Glutamatergic neuron (in vitro differentiated cells): Measurements from ENCODE around the gene SLCO2B1. TPM values are rescaled to one million over a fixed set of nuclear protein-coding genes. Genes with fewer than 3 reads are reported as not detected.
A peak's percentile ranks its signal among the peaks of the same experiment; 100 is the strongest.

Experiments used
- DNase-seq: peaks from one replicate; pipeline ENCODE4 v3.0.0; 2022
- H3K27ac Mint-ChIP-seq: one replicate; pipeline ENCODE4 v1.8.0; 2020; ENCODE audit warnings: mild to moderate bottlenecking, mixed read lengths, inconsistent platforms; ENCODE audit not compliant: unreplicated experiment
- H3K27me3 Mint-ChIP-seq: one replicate; pipeline ENCODE4 v1.8.0; 2020; ENCODE audit warnings: mild to moderate bottlenecking, moderate library complexity, mixed read lengths, inconsistent platforms; ENCODE audit not compliant: unreplicated experiment
- H3K36me3 Mint-ChIP-seq: one replicate; pipeline ENCODE4 v1.8.0; 2020; ENCODE audit warnings: mild to moderate bottlenecking, mixed read lengths, inconsistent platforms; ENCODE audit not compliant: unreplicated experiment
- H3K4me1 Mint-ChIP-seq: one replicate; pipeline ENCODE4 v1.8.0; 2020; ENCODE audit warnings: mild to moderate bottlenecking, low read depth, mixed read lengths, inconsistent platforms; ENCODE audit not compliant: unreplicated experiment
- H3K4me3 Mint-ChIP-seq: one replicate; pipeline ENCODE4 v1.8.0; 2020; ENCODE audit warnings: mild to moderate bottlenecking, mixed read lengths, inconsistent platforms; ENCODE audit not compliant: unreplicated experiment
- H3K9me3 Mint-ChIP-seq: one replicate; pipeline ENCODE4 v1.8.0; 2020; ENCODE audit warnings: mild to moderate bottlenecking, moderate library complexity, mixed read lengths, inconsistent platforms; ENCODE audit not compliant: unreplicated experiment
- total RNA-seq: library from RNA; stranded (reverse); fragmentation: NEBNext Ultra II Directional; extraction: Animal tissue kit (Norgen Biotek cat#: 25700); gene quantifications from one replicate; pipeline ENCODE4 v1.2.1, GENCODE V29; 2021; ENCODE audit not compliant: unreplicated experiment
- TF ChIP-seq, protein P1 (sequence below): fragments of 200-600 bp; sonication (generic); IDR thresholded peaks from one replicate; pipeline ENCODE4 v1.5.0; 2021; ENCODE audit not compliant: partially characterized antibody, unreplicated experiment

SLCO2B1 gene
- total RNA-seq, 1 donor from 2014 or later: not detected

- TF ChIP-seq, protein P1, sequence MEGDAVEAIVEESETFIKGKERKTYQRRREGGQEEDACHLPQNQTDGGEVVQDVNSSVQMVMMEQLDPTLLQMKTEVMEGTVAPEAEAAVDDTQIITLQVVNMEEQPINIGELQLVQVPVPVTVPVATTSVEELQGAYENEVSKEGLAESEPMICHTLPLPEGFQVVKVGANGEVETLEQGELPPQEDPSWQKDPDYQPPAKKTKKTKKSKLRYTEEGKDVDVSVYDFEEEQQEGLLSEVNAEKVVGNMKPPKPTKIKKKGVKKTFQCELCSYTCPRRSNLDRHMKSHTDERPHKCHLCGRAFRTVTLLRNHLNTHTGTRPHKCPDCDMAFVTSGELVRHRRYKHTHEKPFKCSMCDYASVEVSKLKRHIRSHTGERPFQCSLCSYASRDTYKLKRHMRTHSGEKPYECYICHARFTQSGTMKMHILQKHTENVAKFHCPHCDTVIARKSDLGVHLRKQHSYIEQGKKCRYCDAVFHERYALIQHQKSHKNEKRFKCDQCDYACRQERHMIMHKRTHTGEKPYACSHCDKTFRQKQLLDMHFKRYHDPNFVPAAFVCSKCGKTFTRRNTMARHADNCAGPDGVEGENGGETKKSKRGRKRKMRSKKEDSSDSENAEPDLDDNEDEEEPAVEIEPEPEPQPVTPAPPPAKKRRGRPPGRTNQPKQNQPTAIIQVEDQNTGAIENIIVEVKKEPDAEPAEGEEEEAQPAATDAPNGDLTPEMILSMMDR: peak; percentile 97
- no peaks in the 10 kb centered on the region for H3K4me1 Mint-ChIP-seq
- peak; percentile 80 for DNase-seq
- peaks cover 5% of the 10 kb centered on the region for H3K36me3 Mint-ChIP-seq
- H3K9me3 Mint-ChIP-seq: peaks cover 6% of the 10 kb centered on the region
- no peak overlapping the region for H3K4me3 Mint-ChIP-seq
- H3K27me3 Mint-ChIP-seq: peaks cover 1% of the 10 kb centered on the region
- no peak overlapping the region for H3K27ac Mint-ChIP-seq
These were observed 10.4 kb upstream of the SLCO2B1 start for GRCh38 chr11:75140269-75141138.

GRCh38 chr11:75141166-75141565, 9.7 kb upstream of the SLCO2B1 start:
- no peaks in the 10 kb centered on the region for H3K4me1 Mint-ChIP-seq
- no peak for DNase-seq
- H3K27ac Mint-ChIP-seq: no peak overlapping the region
- peaks cover 6% of the 10 kb centered on the region for H3K9me3 Mint-ChIP-seq
- peaks cover 1% of the 10 kb centered on the region for H3K27me3 Mint-ChIP-seq
- TF ChIP-seq, protein P1: no peak
- H3K36me3 Mint-ChIP-seq: peaks cover 5% of the 10 kb centered on the region
- no peak overlapping the region for H3K4me3 Mint-ChIP-seq

GRCh38 chr11:75142714-75143419, 8.0 kb upstream of the SLCO2B1 start:
- H3K9me3 Mint-ChIP-seq: peaks cover 6% of the 10 kb centered on the region
- DNase-seq: no peak
- H3K4me3 Mint-ChIP-seq: no peak overlapping the region
- H3K27me3 Mint-ChIP-seq: peaks cover 1% of the 10 kb centered on the region
- TF ChIP-seq, protein P1: no peak
- peaks cover 3% of the 10 kb centered on the region for H3K36me3 Mint-ChIP-seq
- H3K27ac Mint-ChIP-seq: no peak overlapping the region
- H3K4me1 Mint-ChIP-seq: peaks cover 2% of the 10 kb centered on the region

DNA sequence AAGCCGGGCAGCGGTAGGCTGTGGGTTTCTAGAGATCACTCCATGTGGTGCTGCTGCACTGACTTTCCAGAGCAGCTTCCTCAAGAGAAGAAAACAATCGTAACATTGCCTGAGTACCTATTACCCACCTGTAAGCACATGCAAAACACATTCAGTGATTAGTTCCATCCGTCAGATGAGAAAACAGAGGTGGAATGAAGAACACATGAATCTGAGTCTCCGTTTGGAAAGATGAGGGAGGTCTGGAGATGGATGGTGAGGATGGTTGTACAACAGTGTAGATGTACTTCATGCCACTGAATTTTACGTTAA, 7.5 kb upstream of the SLCO2B1 start:
- Mint-ChIP-seq H3K36me3 (no peaks in the 10 kb centered on the region), H3K9me3 (peaks cover 6% of the 10 kb centered on the region), H3K4me1 (peaks cover 2% of the 10 kb centered on the region), H3K4me3 (no peak overlapping the region), H3K27ac (no peak overlapping the region), H3K27me3 (peaks cover 1% of the 10 kb centered on the region)
- TF ChIP-seq, protein P1: no peak
- no peak for DNase-seq

DNA sequence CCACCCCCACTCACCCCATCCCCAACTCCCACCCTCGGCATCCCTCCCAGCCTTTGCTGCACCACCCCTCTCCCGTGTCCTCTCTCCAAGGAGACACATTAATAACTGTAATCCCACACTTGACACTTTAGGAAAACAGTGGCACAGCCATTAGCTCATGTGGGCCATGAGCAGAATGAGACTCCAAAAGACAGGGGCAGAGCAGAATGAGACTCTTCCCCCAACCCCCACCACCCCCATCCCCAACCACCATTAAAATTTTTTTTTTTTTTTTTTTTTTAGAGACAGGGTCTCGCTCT, 6.2 kb upstream of the SLCO2B1 start:
- Mint-ChIP-seq H3K27ac (no peak overlapping the region), H3K36me3 (no peaks in the 10 kb centered on the region), H3K4me3 (no peak overlapping the region), H3K27me3 (peaks cover 1% of the 10 kb centered on the region), H3K9me3 (peaks cover 4% of the 10 kb centered on the region), H3K4me1 (peaks cover 2% of the 10 kb centered on the region)
- DNase-seq: no peak
- TF ChIP-seq, protein P1: peak; percentile 22
